SU-DHL-6 (cell line): ENCODE results near the gene COL1A1.

Experiments used
- H2AFZ ChIP-seq: fragments of 200-600 bp; sonication (generic); 2 replicates; pipeline ENCODE4 v1.6.1; 2014; ENCODE audit warnings: low read depth, mild to moderate bottlenecking, moderate library complexity, mixed read lengths, antibody characterized with exemption, low read length; ENCODE audit not compliant: severe bottlenecking
- H3F3A ChIP-seq: fragments of 200-600 bp; shearing (Covaris generic); 2 replicates; pipeline ENCODE4 v1.6.0; 2016; ENCODE audit warnings: antibody characterized with exemption, mild to moderate bottlenecking; ENCODE audit not compliant: insufficient read depth
- H3K27ac ChIP-seq: fragments of 200-600 bp; sonication (generic); 2 replicates; pipeline ENCODE4 v1.5.1; 2016; ENCODE audit warnings: low read depth, mild to moderate bottlenecking, low read length, moderate library complexity, mixed read lengths
- H3K27me3 ChIP-seq: fragments of 200-600 bp; sonication (generic), shearing (Covaris generic); 2 replicates; pipeline ENCODE4 v1.6.0; 2014; ENCODE audit warnings: mild to moderate bottlenecking, low read length
- H3K36me3 ChIP-seq: fragments of 200-600 bp; sonication (generic); 2 replicates; pipeline ENCODE4 v1.6.1; 2014; ENCODE audit warnings: mild to moderate bottlenecking, low read length, mixed read lengths
- H3K4me2 ChIP-seq: fragments of 300-600, 200-600 bp; shearing (Covaris generic), sonication (generic); 2 replicates; pipeline ENCODE4 v1.6.0; 2014; ENCODE audit warnings: low read length, low read depth, mild to moderate bottlenecking; ENCODE audit not compliant: poor library complexity, severe bottlenecking
- H3K4me3 ChIP-seq: fragments of 200-600 bp; sonication (generic); 2 replicates; pipeline ENCODE4 v1.5.1; 2014; ENCODE audit warnings: antibody characterized with exemption, low read length, mild to moderate bottlenecking, mixed read lengths; ENCODE audit not compliant: insufficient read depth, poor library complexity, severe bottlenecking
- H3K79me2 ChIP-seq: fragments of 200-600 bp; sonication (generic); 2 replicates; pipeline ENCODE4 v1.6.1; 2014; ENCODE audit warnings: mild to moderate bottlenecking, low read length, moderate library complexity; ENCODE audit not compliant: insufficient read depth
- H3K9ac ChIP-seq: fragments of 200-600 bp; sonication (generic); 2 replicates; pipeline ENCODE4 v1.7.0; 2014; ENCODE audit warnings: mild to moderate bottlenecking, low read length
- H3K9me2 ChIP-seq: fragments of 200-600 bp; sonication (generic); replicated peaks from 2 replicates; pipeline ENCODE4 v1.6.1; 2014; ENCODE audit warnings: low read length; ENCODE audit not compliant: insufficient read depth
- H3K9me3 ChIP-seq: fragments of 200-600 bp; sonication (generic); 2 replicates; pipeline ENCODE4 v1.6.1; 2014; ENCODE audit warnings: low read length, mixed read lengths; ENCODE audit not compliant: insufficient read depth
- H4K20me1 ChIP-seq: fragments of 200-600 bp; sonication (generic); 2 replicates; pipeline ENCODE4 v1.6.1; 2014; ENCODE audit warnings: low read depth, mild to moderate bottlenecking, antibody characterized with exemption, low read length, moderate library complexity, mixed read lengths
- CTCF ChIP-seq: fragments of 200-600 bp; sonication (generic); IDR thresholded peaks from one replicate; pipeline ENCODE4 v1.5.1; 2017; ENCODE audit warnings: antibody characterized with exemption, mild to moderate bottlenecking, low read length, moderate library complexity; ENCODE audit not compliant: insufficient read depth, poor library complexity, severe bottlenecking
- EZH2phosphoT487 ChIP-seq: fragments of 200-600 bp; sonication (generic), shearing (Covaris generic); conservative IDR thresholded peaks from 2 replicates; pipeline ENCODE4 v1.6.1; 2018; ENCODE audit warnings: mild to moderate bottlenecking, antibody characterized with exemption, low read length, moderate library complexity, mixed read lengths

COL1A1 gene

GRCh38 chr17:50199211-50199802, 2.1 kb downstream of the COL1A1 start:
- H4K20me1 ChIP-seq, result no peaks in the 10 kb centered on the region; the same call in 1 of the 2 replicates
- no peak overlapping the region for H3K4me3 ChIP-seq
- TF ChIP-seq EZH2phosphoT487, result no peak
- TF ChIP-seq CTCF, result no peak
- H3K79me2 ChIP-seq, result no peaks in the 10 kb centered on the region
- no peak overlapping the region for H3K27ac ChIP-seq
- no peaks in the 10 kb centered on the region for H3K9me3 ChIP-seq
- H3F3A ChIP-seq, result no peaks in the 10 kb centered on the region
- no peak overlapping the region for H2AFZ ChIP-seq
- H3K27me3 ChIP-seq, result no peaks in the 10 kb centered on the region
- H3K9ac ChIP-seq, result no peak overlapping the region
- H3K4me2 ChIP-seq, result no peak overlapping the region
- H3K36me3 ChIP-seq, result no peaks in the 10 kb centered on the region
- H3K9me2 ChIP-seq, result no peaks in the 10 kb centered on the region

GRCh38 chr17:50198026-50198669, 3.3 kb downstream of the COL1A1 start:
- Histone ChIP-seq H2AFZ (no peak overlapping the region), H4K20me1 (no peaks in the 10 kb centered on the region; the same call in 1 of the 2 replicates), H3F3A (no peaks in the 10 kb centered on the region), H3K79me2 (no peaks in the 10 kb centered on the region), H3K4me3 (no peak overlapping the region), H3K4me2 (no peak overlapping the region), H3K9ac (no peak overlapping the region), H3K9me3 (no peaks in the 10 kb centered on the region), H3K27me3 (no peaks in the 10 kb centered on the region), H3K9me2 (no peaks in the 10 kb centered on the region), H3K27ac (no peak overlapping the region), H3K36me3 (no peaks in the 10 kb centered on the region)
- no peak for TF ChIP-seq EZH2phosphoT487
- peak; percentile 75 for TF ChIP-seq CTCF

DNA sequence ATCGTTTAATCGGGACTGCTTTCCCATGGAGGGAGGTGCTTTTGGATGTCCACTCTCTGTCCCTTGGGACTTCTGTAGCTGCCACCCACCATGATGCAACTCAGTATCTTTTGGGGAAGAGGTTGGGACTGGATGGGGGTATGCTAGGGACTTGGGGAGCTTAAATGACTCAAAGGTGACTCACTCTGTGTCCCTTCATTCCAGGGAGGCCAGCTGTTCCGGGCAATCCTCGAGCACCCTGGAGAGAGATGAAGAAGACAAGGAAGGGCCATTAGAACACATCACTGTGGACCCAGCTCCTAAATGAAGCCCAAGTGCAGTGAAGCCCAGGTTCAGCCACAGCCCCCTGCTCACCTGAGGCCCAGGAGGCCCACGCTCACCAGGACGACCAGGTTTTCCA, 4.6 kb downstream of the COL1A1 start:
- no peak overlapping the region for H2AFZ ChIP-seq
- H3K9me3 ChIP-seq, result no peaks in the 10 kb centered on the region
- TF ChIP-seq EZH2phosphoT487 (no peak), CTCF (no peak)
- H3K4me3 ChIP-seq, result no peak overlapping the region
- H3K27ac ChIP-seq, result no peak overlapping the region
- no peaks in the 10 kb centered on the region for H3F3A ChIP-seq
- no peaks in the 10 kb centered on the region for H3K27me3 ChIP-seq
- no peak overlapping the region for H3K4me2 ChIP-seq
- H4K20me1 ChIP-seq, result no peaks in the 10 kb centered on the region; the same call in 1 of the 2 replicates
- no peak overlapping the region for H3K9ac ChIP-seq
- H3K79me2 ChIP-seq, result no peaks in the 10 kb centered on the region
- H3K36me3 ChIP-seq, result no peaks in the 10 kb centered on the region
- no peaks in the 10 kb centered on the region for H3K9me2 ChIP-seq
